ENCODE results near the gene THSD7A. TPM values are rescaled to one million over a fixed set of nuclear protein-coding genes. Genes with fewer than 3 reads are reported as not detected.

The THSD7A gene
- total and polyA plus RNA-seq, 2 of the 4 experiments (the other 2 are of a cell fraction), result 0.02 to 0.18 TPM

GRCh38 chr7:11667071-11667809 lies 164.8 kb downstream of the THSD7A start:
- no peak for ATAC-seq (ENCODE audit: low read depth)
- POLR2A ChIA-PET (ENCODE audit: unreplicated experiment), result no interaction called here
- dilution Hi-C loops (cut with HindIII; ENCODE audit: low sequenced_read_pairs, unreplicated experiment), result no loop called here

More at GRCh38 chr7:11667071-11667809, 164.8 kb downstream of the THSD7A start:
- Histone ChIP-seq H3K9me3 (ENCODE audit: control insufficient read depth, insufficient read depth, low read length) (no peaks in the 10 kb centered on the region), H3K4me3 (ENCODE audit: insufficient read depth, low read depth, low read length) (no peak overlapping the region), H4K5ac (ENCODE audit: low read depth, low read length) (no peak overlapping the region), H3K9ac (ENCODE audit: low read depth, low read length) (no peak overlapping the region), H3K27me3 (ENCODE audit: control insufficient read depth, insufficient read depth, low read length) (no peaks in the 10 kb centered on the region), H4K20me1 (ENCODE audit: insufficient read depth, low read length) (no peaks in the 10 kb centered on the region), H3K9me1 (ENCODE audit: insufficient read depth, low read length) (no peaks in the 10 kb centered on the region), H3K36me3 (ENCODE audit: control insufficient read depth, insufficient read depth, low read length) (no peaks in the 10 kb centered on the region), H2BK5ac (ENCODE audit: low read depth, low read length, poor library complexity, severe bottlenecking) (no peak overlapping the region), H4K91ac (ENCODE audit: insufficient read depth, low read depth, low read length) (no peak overlapping the region), H2AFZ (replicated peaks; ENCODE audit: low read length, poor library complexity) (no peak overlapping the region), H3K4me2 (ENCODE audit: low read depth, low read length) (no peak overlapping the region), H3K4me1 (ENCODE audit: control insufficient read depth, insufficient read depth, low read length) (no peaks in the 10 kb centered on the region), H2AK5ac (ENCODE audit: low read depth, low read length) (no peak overlapping the region), H2AK9ac (replicated peaks; ENCODE audit: low read depth, low read length, poor library complexity) (no peak overlapping the region), H3K23ac (ENCODE audit: low read depth, low read length) (no peak overlapping the region), H2BK15ac (ENCODE audit: low read depth, low read length) (no peak overlapping the region), H3K79me1 (ENCODE audit: low read depth in 1 of 2, low read length in 2 of 2) (no peaks in the 10 kb centered on the region), H4K8ac (ENCODE audit: low read depth in 2 of 2, low read length in 2 of 2) (no peak overlapping the region), H3K4ac (ENCODE audit: low read depth, low read length) (no peak overlapping the region), H3K27ac (ENCODE audit: insufficient read depth, low read length) (no peak overlapping the region), H2BK20ac (ENCODE audit: low read depth, low read length) (no peak overlapping the region), H2BK120ac (ENCODE audit: low read depth, low read length) (no peak overlapping the region), H3K56ac (ENCODE audit: extremely low read depth, insufficient read depth, low read length) (no peak overlapping the region), H3K18ac (ENCODE audit: low read depth, low read length) (no peak overlapping the region), H3K14ac (replicated peaks; ENCODE audit: low read depth, low read length) (no peak overlapping the region)
- no peak for DNase-seq
- TF ChIP-seq RFX5 (IDR thresholded peaks at IDR 0.05; ENCODE audit: low read depth, low read length), result no peak
- no peak for TF ChIP-seq POLR2A (IDR thresholded peaks at IDR 0.05; ENCODE audit: low read depth, low read length)
- TF ChIP-seq MXI1 (IDR thresholded peaks at IDR 0.05; ENCODE audit: borderline replicate concordance, low read depth, low read length), result no peak
- no peak for TF ChIP-seq SMC3 (IDR thresholded peaks at IDR 0.05; ENCODE audit: low read depth, low read length)
- TF ChIP-seq RCOR1 (IDR thresholded peaks at IDR 0.05; ENCODE audit: insufficient replicate concordance, low read length), result no peak
- TF ChIP-seq NFE2L2 (IDR thresholded peaks at IDR 0.05; ENCODE audit: low read depth, low read length), result no peak
- TF ChIP-seq CTCF (conservative IDR thresholded peaks at IDR 0.05; ENCODE audit: low read depth, low read length), result no peak
- TF ChIP-seq CEBPB (IDR thresholded peaks at IDR 0.05; ENCODE audit: low read depth, low read length), result no peak
- no peak for TF ChIP-seq MAFK (IDR thresholded peaks at IDR 0.05; ENCODE audit: low read depth, low read length)
- in situ Hi-C loops (cut with MboI; ENCODE audit: low sequenced_read_pairs) (no loop called here), intact Hi-C loops (cut with micrococcal nuclease) (no loop called here)
- no CpG with 5 or more reads among the region's 7 CpGs for WGBS, 2 experiments (ENCODE audit: extremely low coverage in 2 of 2, insufficient read length in 1 of 2)
- no TSS peak for BruUV-seq (replicated peaks)
- CTCF ChIA-PET, result no interaction called here

Data from IMR-90 (cell line).